Measurements from ENCODE around the gene DKK3.
"Not testable (repeated sequence)": the region's sequence is repeated elsewhere in the genome, so short reads cannot be mapped to it uniquely, and the experiment has no call there.

Gene DKK3

DNA sequence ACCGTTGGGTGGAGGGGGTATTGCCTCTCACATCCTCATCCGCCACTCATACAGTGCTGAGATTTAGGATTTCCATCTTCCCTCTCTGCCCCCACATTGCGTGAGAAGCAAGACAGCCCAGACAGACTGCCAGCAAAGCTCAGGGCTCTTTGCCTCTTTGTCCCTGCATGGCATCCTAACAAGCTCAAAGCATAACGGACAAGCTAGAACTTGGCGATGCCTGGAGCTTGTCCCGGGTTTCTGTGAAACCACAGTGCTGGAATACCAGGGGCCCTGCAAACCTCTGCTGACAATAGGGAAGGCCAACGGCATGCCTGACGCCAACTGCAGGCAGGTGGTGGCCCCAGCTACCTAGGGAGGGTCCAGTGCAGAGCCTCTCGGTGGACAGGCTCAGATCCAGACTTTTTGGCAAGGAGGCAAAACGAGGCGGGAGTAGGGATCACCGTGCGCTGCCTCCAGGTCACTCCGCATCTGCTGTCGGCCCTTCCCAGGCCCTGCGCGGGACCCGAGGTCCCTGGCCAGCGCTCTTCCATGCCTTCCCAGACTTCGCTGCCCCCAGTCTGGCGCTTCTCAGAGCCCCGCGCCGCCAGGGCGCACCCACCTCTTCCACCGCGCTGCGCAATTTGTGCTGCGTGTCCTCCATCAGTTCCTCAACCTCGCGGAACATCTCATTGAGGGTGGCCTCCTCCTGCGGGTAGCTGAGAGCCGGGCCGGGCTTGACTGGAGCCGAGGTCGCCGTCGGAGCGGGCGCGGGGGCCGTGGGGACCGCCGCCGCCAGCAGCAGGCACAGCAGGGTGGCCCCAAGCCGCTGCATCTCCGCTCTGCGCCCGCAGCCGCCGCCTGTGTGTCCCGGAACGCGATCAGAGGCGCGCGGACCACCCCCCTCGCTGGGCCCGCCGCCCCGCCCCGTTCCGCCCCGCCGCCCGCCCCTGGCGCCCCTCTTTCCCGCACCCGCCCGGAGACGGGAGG lies at the start of gene DKK3:
DKK3 (minus strand) TSS at position 858 of the 969 bp plus-strand sequence; CDS start at position 814, 44 bp downstream.
- DNase-seq = peak; percentile 61

DNA sequence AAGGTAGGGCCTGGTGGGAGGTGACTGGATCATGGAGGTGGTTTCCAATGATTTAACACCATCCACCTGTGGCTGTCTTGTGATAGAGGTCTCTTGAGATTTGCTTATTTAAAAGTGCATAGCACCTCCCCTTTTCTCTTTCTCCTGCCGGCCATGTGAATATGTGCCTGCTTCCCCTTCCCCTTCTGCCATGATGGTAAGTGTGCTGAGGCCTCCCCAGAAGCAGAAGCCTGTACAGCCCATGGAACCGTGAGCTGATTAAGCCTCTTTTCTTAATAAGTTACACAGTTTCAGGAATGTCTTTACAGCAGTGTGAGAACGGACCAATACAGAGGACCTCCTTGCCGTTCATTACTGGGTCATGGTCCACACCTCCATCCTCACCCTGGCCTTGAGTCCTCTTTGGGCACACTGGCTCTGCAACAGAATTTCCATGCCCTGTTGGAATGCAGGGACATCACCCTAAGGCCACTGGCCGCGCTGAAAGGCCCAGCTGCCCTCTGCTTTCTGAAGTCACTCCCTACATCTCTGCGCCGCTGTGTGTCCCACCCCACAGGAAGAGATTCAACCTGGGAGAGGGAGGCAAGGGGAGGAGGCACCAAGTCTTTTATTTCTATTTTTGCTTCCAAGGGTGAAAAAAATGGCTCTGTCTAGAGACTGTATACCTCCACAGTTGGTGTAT lies 49.0 kb upstream of the DKK3 start:
- DNase-seq = no peak

DNA sequence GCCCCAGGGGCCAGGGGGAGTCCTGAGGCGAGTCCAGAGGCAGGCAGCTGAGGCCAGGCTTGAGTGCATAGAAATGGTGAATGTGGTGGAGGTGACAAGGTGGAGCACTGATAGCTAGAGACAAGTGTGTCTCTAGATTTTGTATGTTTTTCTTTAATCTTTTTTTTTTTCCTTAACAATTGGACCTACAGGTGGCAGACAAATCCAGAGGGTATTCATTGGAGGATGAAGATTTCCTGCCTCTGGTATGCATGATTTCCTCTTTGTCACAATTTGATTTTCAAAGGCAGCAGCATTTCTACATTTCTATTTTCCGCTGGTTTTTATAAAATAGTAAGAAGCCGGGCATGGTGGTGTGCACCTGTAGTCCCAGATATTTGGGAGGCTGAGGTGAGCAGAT lies 47.7 kb upstream of the DKK3 start:
- DNase-seq = no peak

DNA sequence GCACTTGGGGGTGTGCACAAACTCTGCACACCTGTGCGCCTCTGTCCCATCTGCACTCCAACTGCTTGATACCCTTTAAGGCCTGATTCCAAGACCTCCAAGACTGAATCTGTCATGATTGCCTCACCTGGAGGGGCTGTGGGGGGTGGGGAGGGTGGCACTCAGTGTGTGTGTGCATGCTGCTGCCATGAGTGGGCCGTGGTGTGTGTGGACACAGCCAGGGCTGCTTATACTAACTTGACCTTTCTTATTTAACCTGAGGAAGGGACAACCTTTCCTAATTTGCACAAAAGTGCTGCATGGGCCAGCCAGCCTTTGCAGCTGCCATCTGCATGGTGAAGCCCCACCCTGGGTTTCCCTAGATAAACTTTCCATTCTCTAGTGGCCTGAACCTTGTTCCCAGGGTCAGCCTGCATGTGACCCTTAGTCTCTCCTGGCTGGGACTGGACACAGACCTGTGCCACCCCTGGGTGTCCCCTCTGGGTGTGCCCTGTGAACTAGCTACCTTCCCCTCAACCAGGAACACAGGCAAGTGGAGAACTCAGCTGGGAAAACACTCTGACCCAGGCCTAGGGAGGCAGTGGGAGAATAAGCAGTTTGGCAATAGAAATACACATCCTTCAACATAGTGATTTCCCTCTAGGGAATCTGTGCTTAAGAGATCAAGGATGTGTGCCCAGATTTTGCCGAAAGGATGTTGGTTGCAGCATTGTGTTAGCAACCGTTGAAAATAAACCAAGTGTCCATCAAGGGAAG lies 45.4 kb upstream of the DKK3 start:
- no peak for DNase-seq

DNA sequence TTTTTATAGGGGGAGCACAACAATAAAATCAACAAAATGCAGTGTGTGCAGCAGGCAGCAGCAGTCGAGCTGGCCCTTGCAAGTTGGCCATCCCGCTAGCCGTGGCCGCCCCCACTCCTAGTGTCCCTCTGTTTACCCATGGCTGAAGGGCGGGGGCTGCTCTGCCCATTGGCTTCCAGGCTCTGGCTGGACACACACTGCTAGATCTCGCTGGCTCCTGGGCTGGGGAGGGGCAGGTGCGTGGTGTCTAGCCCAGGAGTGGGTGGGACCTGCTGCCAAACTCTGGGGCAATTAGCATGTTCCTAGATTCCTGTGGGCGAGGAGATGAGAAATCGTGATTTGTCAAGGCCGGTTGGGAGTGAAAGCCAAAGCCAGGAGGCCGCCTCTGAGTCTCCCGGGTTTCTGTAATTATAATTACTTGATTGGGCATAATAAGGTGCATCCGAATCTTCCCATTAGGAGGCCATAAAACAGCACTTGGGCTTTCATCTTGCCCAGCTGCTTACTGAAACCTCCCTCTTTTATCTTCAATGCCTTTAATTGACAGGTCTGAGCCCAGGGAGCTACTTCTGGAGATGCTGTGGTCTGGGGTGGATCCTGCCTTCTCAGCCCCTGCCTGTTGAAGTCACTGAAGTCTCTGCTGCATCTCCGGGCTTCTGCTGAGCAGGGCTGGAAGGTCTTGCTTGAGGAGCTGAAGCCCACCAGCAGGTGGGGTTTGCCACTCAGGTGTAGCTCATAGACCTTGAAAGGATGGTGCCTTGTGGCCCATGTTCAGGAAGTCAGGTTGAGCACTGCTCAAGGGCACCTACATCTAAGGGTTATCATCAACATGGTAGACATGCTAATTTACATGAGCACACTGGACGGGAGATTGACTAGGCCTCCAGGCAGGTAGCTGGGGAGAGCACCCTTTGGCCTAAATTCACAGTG lies 44.5 kb upstream of the DKK3 start:
- no peak for DNase-seq

DNA sequence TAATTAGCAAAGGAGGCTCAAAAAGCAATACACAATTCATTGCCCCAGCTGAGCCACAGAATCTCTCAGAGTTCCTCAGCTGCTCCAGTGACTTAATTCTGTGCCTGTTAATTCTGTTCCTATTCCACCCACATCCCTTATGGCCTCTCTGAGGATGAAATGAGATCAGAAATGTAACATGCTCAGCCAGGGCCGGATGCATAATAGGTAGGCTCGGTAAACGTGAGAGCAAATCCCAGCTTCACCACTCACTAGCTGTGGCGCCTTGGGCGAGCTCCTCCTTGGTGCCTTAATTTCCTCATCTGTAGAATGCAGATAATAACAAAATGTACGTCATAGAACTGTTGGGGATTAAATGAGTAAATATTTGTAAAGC lies 42.8 kb upstream of the DKK3 start:
- no peak for DNase-seq

DNA sequence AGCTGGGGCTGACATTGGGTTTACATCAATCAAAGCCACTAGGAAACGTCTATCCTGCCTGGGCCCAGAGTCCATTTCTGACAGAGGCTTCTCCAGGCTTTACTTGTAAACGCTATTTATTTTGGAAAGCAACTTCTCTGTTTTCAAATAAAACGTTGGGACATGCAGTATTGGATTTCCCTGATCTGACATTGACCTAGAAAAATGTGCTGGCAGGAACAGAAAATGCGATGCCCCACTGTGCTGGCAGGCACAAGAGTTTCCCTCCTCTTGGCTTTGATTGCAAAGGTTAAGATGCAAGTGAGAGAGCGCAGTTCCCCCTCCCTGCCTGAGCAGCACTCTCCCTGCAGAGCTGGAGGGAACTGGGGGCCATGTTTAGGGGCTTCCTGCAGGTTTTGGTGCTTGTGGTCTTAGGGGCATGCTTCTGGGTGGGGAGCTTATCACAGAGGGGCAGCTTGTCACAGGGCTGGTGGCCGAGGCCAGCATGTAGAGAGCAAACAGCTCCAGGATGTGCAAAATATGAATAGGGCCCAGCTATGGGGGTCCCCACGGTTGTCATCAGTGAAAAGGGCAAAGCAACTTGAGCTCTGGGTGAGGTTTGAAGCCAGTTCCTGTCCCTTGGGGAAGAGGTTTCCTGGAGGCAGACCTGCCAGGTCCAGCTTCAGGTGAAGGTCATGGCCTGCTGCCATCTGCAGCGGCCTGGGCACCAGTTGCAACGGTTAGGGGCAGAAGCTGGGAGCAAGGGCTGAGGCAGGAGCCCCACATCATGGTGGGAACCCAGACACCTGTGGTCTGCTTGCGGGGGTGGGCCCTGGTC lies 42.3 kb upstream of the DKK3 start:
- DNase-seq = no peak

DNA sequence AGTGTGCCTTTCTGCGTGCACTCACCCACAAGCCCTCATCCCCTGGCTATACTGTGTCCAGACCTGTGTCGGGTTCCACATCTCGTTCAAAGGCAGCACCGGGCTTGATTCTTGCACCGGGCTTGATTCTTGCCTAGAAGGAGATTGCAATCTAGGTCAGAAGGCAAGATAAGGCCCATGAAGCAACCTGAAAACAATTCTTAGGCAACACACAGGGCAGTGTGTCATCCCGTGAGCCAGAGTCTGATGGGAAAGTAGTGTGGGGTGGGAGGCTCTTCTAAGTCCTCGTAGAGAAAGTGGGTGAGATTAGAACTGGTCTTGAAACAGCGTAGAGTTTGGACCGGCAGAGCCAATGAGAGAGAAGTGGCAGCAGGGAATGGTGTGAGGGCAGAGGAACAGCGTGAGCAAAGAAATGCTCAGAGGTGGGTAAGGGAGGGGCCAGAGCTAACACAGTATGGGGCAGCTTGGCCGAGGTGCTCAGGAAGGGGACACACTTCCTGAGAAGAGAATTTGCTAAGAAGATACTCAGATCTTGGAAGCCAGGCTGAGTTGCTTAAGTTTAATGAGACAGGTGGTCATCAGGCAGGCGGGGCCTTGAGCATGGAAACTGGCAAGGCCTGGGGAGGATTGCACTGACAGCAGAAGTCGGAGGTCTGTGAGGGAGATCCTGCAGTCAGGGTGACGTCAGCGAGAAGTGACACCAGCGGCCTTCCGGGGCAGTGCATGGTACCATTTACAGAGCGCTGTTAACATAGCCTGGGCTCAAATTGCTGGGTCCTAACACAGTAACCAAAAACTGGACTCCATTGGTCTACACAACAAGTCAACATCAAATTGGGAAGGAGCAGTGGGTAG lies 40.7 kb upstream of the DKK3 start:
- DNase-seq = no peak

DNA sequence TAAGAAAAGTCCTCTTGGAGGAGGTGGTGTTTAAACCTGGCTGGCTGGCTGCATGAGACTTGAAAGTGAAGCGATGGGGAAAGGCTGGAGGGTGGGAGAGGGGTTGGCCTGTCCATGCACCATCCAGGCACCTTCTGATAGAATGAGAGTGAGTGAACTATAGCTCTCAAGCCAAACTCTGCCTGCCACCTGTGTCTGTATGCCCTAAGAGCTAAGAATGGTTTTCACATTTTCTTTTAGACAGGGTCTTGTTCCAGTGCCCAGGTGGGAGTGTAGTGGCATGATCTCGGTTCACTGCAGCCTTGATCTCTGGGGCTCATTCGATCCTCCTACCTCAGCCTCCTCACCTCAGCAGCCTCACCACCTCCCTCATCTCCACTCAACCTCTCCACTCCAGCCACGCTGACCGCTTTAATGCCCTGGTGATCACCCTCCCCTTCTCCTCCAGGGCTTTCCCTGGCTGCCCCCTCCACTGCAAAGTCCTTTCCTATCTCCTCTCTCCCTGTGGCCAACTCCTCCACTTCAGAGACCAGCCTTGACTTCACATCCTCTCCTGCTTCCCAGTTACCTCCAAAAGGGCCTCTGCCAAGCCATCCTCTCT lies 38.3 kb upstream of the DKK3 start:
- DNase-seq = no peak

DNA sequence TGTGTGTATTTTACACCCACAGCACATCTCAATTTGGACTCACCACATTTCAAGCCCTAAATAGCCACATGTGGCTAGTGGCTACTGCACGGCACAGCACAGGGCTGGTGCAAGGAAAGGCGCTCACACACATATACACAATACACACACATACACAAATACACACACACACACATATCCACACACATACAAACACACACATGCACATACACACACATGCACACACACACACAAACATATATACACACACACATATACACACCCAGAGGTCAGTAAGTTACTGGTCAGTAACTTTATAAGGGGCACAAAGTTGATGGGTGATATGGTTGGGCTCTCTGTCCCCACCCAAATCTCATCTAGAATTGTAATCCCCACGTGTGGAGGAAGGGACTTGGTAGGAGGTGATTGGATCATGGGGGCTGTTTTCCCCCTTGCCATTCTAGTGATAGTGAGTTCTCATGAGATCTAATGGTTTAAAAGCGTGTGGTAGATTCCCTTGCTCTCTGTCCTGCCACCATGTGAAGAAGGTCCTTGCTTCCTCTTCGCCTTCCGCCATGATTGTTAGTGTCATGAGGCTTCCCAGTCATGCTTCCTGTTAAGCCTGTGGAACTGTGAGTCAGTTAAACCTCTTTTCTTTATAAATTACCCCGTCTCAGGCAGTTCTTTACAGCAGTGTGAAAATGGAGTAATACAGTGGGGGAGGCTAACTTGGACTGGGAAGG lies 37.6 kb upstream of the DKK3 start:
- DNase-seq = no peak

DNA sequence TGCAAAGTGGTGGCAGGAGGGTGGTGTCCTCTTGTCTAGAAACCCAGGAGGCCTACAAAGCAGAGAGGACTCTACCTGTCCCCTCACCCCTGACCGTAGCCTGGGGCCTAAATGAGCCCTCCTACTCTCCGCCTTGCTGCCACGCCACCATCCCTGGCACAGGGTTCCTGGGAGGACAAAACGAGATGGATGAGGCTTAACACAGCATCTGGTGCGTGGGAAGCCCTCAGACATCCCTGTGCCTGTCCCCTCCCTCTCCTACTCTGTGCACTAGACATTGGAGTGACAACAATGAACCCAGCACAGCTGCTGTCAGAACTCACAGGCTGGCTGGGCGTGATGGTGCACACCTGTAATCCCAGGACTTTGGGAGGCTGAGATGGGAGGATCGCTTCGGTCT lies 36.4 kb upstream of the DKK3 start:
- no peak for DNase-seq

DNA sequence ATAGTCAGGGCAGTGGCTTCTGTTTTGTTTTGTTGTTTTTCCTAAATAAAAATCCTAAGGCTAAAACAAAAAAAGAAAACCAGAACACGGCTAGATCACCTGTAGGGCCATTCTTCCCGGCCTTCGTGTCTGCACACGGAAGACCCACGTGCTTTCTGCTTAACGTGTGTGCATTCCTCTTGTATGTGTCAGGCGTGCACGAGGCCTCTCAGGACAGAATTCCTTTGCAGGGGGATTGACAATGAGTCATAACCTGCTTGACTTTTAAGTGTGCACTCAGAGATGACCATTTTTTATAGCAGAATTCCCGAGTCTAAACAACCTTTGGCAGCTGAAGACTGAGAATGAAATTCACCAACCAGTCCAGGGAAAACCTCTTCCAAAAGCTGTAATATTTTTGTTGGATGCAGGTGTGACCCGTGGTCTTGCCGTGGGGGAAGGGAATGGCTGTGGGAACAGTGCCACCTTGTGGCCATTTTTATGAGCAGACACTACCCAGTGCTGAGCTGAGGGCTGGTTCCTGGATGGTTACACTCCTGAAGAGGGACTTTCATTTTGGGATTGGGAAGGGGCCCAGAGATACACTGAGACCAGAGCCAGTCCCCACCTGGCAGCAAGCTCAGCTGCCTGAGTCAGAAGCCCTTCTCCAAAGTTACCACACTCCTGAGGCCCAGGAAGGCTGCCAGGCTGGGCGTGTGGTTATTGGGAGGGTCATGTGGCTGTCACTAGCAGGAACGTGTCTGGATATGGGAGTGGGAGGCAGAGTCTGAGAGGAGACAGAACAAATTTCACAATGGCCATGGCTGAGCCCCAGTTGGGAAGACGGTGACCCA lies 35.7 kb upstream of the DKK3 start:
- peak; percentile 87 for DNase-seq

DNA sequence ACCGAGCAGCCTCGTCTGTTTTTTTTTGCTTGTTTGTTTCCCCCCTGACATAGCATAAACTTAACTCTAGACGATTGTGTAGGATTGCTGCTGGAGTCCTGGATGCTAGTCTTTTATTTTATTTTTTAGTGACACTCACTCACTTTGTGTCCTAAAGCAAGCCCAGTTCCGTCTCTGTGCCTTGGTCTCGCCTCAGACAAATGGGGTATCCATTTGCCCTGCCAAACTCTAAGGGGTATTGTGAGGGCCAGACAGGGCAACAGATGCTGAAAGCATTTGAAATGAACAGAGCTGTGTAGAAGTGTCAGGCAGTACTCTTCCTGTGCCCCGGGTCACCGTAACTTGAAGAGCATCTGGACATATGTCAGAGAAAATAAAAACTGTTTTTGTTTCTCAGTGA lies 34.8 kb upstream of the DKK3 start:
- no peak for DNase-seq

DNA sequence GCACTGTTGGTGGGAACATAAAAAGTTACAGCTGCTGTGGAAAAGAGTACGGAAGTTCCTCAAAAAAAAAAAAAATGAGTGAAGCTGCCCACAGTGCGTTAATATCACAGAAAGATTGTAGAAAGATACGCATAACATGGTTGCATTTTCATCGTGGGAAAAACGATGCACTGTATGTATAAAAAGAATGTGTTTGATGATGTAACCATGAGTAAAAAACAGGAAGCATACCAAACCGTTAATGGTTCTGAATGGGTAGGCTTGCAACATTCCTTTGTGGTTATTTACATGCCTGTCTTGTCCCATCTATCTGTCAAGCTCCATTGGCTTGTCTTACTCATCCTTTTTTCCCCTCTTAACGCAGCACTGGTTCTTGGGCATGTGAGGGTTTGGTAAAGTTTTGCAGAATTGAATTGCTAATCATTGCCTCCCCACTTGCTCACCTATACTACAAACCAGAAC lies 33.8 kb upstream of the DKK3 start:
- DNase-seq = no peak

DNA sequence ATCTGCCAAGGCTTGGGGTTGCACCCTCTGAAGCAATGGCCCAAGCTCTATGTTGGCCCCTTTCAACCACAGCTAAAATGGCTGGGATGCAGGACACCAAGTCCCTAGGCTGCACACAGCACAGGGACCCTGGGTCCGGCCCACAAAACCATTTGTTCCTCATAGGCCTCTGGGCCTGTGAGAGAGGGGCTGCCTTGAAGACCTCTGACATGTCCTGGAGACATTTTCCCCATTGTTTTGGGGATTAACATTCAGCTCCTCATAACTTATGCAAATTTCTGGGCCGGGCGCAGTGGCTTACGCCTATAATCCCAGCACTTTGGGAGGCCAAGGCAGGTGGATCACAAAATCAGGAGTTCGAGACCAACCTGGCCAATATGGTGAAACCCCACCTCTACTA lies 32.3 kb upstream of the DKK3 start:
- not testable (repeated sequence) for DNase-seq

DNA sequence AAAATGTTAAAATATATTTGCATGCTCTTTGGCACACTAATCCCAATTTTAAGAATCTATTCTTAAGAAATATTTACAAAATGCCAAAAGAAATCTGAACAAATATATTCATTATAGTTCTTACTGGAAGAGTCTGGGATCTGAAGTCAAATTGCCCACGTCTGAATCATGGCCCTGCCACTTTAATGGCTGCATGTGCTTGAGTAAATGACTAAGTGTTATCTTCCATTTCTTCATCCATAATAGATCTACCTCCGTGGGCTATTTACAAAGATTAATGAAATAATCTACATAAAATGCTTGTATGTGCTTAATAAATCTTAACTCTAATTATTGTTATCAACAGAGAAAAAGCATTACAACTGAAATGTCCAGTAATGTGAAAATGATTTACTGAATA lies 24.5 kb upstream of the DKK3 start:
- no peak for DNase-seq

DNA sequence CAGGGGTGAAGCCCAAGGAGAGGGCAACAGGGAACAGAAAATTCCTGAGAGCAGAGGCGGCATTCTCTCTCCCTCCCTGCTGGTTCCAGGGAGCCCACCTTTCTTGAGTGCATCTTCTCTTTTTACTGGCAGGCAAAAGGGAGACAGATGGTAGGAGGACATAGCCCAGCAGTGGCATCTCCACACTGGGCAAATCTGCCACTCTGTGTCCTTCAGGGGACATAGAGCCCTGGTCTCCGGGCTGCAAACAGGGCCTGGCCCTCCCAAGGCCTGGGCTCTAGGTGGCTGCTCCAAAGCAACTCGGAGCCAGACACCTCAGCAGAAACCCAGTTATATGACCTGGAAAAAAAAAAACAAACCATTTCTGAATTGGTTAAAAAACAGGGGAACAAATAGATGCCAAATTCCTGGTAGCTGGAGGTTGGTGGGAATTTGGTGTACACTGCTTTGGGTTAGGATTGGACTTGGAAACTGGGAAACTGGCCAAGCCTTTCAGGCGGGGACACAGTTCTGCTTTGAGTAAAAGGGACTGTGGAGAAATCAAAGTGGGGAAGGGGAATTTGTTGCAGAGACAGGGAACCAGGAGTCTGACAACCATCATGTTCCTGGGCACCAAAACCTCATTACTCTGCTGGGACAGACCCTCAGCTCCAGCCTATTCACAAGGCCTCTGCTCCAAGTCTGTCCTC lies 23.6 kb upstream of the DKK3 start:
- no peak for DNase-seq

Measured in right forelimb (tissue), 1 donor.